DMS153 treated with DMSO at 0.1 percent for 48 hours (cell line): ENCODE measurements around the gene HLCS.
"Not testable (repeated sequence)": the region's sequence is repeated elsewhere in the genome, so short reads cannot be mapped to it uniquely, and the experiment has no call there.

ENCODE experiments used
- DNase-seq: peaks from one replicate; lab custom pipeline; 2025; ENCODE audit not compliant: unreplicated experiment; lab: John Stamatoyannopoulos, UW

HLCS gene

GRCh38 chr21:36966066-36966820, at the start of gene HLCS:
HLCS (minus strand) TSS chr21:36966669; CDS start chr21:36966638, 31 bp downstream.
- DNase-seq: peak; percentile 41

- DNase-seq: peak; percentile 95
These were observed 43.4 kb upstream of the HLCS start for GRCh38 chr21:37009740-37010341.

- peak; percentile 97 for DNase-seq
These were observed 42.3 kb upstream of the HLCS start for GRCh38 chr21:37008724-37009123.

GRCh38 chr21:37006486-37007291, 40.2 kb upstream of the HLCS start, which contains the start of gene RIPPLY3:
RIPPLY3 (plus strand) TSS chr21:37006702; CDS start chr21:37006773, 71 bp downstream.
- peak; percentile 14 for DNase-seq

- no peak for DNase-seq
These were observed 39.3 kb upstream of the HLCS start for GRCh38 chr21:37005548-37006485.

GRCh38 chr21:37003917-37004316, 37.4 kb upstream of the HLCS start:
- not testable (repeated sequence) for DNase-seq

- DNase-seq: not testable (repeated sequence)
These were observed 36.4 kb upstream of the HLCS start for GRCh38 chr21:37002851-37003250.

- no peak for DNase-seq
These were observed 35.0 kb upstream of the HLCS start for GRCh38 chr21:37001441-37001840.

GRCh38 chr21:37000381-37000780, 33.9 kb upstream of the HLCS start:
- DNase-seq: no peak

- DNase-seq: no peak
These were observed 32.8 kb upstream of the HLCS start for GRCh38 chr21:36999131-36999898.

- DNase-seq: not testable (repeated sequence)
These were observed 28.8 kb upstream of the HLCS start for GRCh38 chr21:36995285-36995684.

GRCh38 chr21:36994501-36995158, 28.2 kb upstream of the HLCS start:
- DNase-seq: no peak

- no peak for DNase-seq
These were observed 26.2 kb upstream of the HLCS start for GRCh38 chr21:36992671-36993070.

- peak; percentile 40 for DNase-seq
These were observed 24.2 kb upstream of the HLCS start for GRCh38 chr21:36990508-36991205.

- DNase-seq: peak; percentile 89
These were observed 23.4 kb upstream of the HLCS start for GRCh38 chr21:36989699-36990507.

- DNase-seq: not testable (repeated sequence)
These were observed 22.8 kb upstream of the HLCS start for GRCh38 chr21:36989199-36989698.

- no peak for DNase-seq
These were observed 22.1 kb upstream of the HLCS start for GRCh38 chr21:36988536-36988935.

- no peak for DNase-seq
These were observed 21.4 kb upstream of the HLCS start for GRCh38 chr21:36987845-36988244.
